ENCODE data around the gene MED13L.

MED13L gene

GRCh38 chr12:116182359-116183063, 95.0 kb downstream of the MED13L start:
- no peak for TF ChIP-seq ZFP3 (CRISPR knock-in tag; IDR thresholded peaks at IDR 0.05)
- TF ChIP-seq TOX (CRISPR knock-in tag; IDR thresholded peaks at IDR 0.05; ENCODE audit: borderline replicate concordance), result no peak
- no peak for ATAC-seq

- no peak for ATAC-seq
Measured at GRCh38 chr12:116180448-116180847, 97.0 kb downstream of the MED13L start.

GRCh38 chr12:116179384-116179783, 98.1 kb downstream of the MED13L start:
- no peak for TF ChIP-seq ESRRG (CRISPR knock-in tag; IDR thresholded peaks at IDR 0.05)
- TF ChIP-seq ARNTL (CRISPR knock-in tag; IDR thresholded peaks at IDR 0.05; ENCODE audit: borderline replicate concordance, low read depth), result no peak
- TF ChIP-seq BACH2 (CRISPR knock-in tag; IDR thresholded peaks at IDR 0.05; ENCODE audit: borderline replicate concordance), result no peak
- TF ChIP-seq TCF4 (CRISPR knock-in tag; IDR thresholded peaks at IDR 0.05; ENCODE audit: borderline replicate concordance), result no peak
- TF ChIP-seq TOX (CRISPR knock-in tag; IDR thresholded peaks at IDR 0.05; ENCODE audit: borderline replicate concordance), result no peak
- no peak for TF ChIP-seq OSR1 (CRISPR knock-in tag; IDR thresholded peaks at IDR 0.05)
- TF ChIP-seq CSRNP3 (CRISPR knock-in tag; IDR thresholded peaks at IDR 0.05), result no peak
- no peak for TF ChIP-seq ISL1 (CRISPR knock-in tag; IDR thresholded peaks at IDR 0.05)
- no peak for TF ChIP-seq ZNF8 (CRISPR knock-in tag; IDR thresholded peaks at IDR 0.05)
- TF ChIP-seq POU6F1 (CRISPR knock-in tag; IDR thresholded peaks at IDR 0.05; ENCODE audit: borderline replicate concordance, low read depth), result no peak
- no peak for TF ChIP-seq GLIS3 (CRISPR knock-in tag; IDR thresholded peaks at IDR 0.05)
- no peak for TF ChIP-seq CSDC2 (CRISPR knock-in tag; IDR thresholded peaks at IDR 0.05)
- TF ChIP-seq PATZ1 (CRISPR knock-in tag; IDR thresholded peaks at IDR 0.05; ENCODE audit: borderline replicate concordance), result no peak
- no peak for TF ChIP-seq PPARA (CRISPR knock-in tag; IDR thresholded peaks at IDR 0.05; ENCODE audit: borderline replicate concordance)
- no peak for TF ChIP-seq CREB5 (CRISPR knock-in tag; IDR thresholded peaks at IDR 0.05; ENCODE audit: low read depth)
- ATAC-seq, result no peak

More at GRCh38 chr12:116180448-116180847, 97.0 kb downstream of the MED13L start:
- no peak for TF ChIP-seq CREB5 (CRISPR knock-in tag; IDR thresholded peaks at IDR 0.05; ENCODE audit: low read depth)

GRCh38 chr12:116177017-116177416, 100.5 kb downstream of the MED13L start:
- ATAC-seq, result no peak
- TF ChIP-seq ZFP3 (CRISPR knock-in tag; IDR thresholded peaks at IDR 0.05), result no peak
- TF ChIP-seq ZNF8 (CRISPR knock-in tag; IDR thresholded peaks at IDR 0.05), result no peak
- TF ChIP-seq ZC3H10 (CRISPR knock-in tag; IDR thresholded peaks at IDR 0.05), result no peak
- TF ChIP-seq ARNTL (CRISPR knock-in tag; IDR thresholded peaks at IDR 0.05; ENCODE audit: borderline replicate concordance, low read depth), result no peak
- no peak for TF ChIP-seq ZNF70 (CRISPR knock-in tag; IDR thresholded peaks at IDR 0.05)
- no peak for TF ChIP-seq OSR1 (CRISPR knock-in tag; IDR thresholded peaks at IDR 0.05)
- no peak for TF ChIP-seq TSHZ2 (CRISPR knock-in tag; IDR thresholded peaks at IDR 0.05)
- TF ChIP-seq POU6F1 (CRISPR knock-in tag; IDR thresholded peaks at IDR 0.05; ENCODE audit: borderline replicate concordance, low read depth), result no peak
- TF ChIP-seq TOX (CRISPR knock-in tag; IDR thresholded peaks at IDR 0.05; ENCODE audit: borderline replicate concordance), result no peak
- TF ChIP-seq CSDC2 (CRISPR knock-in tag; IDR thresholded peaks at IDR 0.05), result no peak
- TF ChIP-seq SNAI2 (CRISPR knock-in tag; IDR thresholded peaks at IDR 0.05), result no peak
- TF ChIP-seq TCF4 (CRISPR knock-in tag; IDR thresholded peaks at IDR 0.05; ENCODE audit: borderline replicate concordance), result no peak
- no peak for TF ChIP-seq CSRNP3 (CRISPR knock-in tag; IDR thresholded peaks at IDR 0.05)
- TF ChIP-seq ZFP30 (CRISPR knock-in tag; IDR thresholded peaks at IDR 0.05), result no peak
